Stimulated activated CD4-positive, alpha-beta T cell treated with anti-CD3 and anti-CD28 coated beads, Interleukin-4, amount 100 ng/mL, for 4 hours (primary cell): ENCODE data around the gene SIDT2.

Experiments
- DNase-seq, 2 experiments: peaks; one replicate each; pipeline ENCODE4 v3.0.0-alpha.2; 2020

SIDT2 gene

GRCh38 chr11:117223741-117224689, 45.5 kb downstream of the SIDT2 start:
- no peak for DNase-seq

DNA sequence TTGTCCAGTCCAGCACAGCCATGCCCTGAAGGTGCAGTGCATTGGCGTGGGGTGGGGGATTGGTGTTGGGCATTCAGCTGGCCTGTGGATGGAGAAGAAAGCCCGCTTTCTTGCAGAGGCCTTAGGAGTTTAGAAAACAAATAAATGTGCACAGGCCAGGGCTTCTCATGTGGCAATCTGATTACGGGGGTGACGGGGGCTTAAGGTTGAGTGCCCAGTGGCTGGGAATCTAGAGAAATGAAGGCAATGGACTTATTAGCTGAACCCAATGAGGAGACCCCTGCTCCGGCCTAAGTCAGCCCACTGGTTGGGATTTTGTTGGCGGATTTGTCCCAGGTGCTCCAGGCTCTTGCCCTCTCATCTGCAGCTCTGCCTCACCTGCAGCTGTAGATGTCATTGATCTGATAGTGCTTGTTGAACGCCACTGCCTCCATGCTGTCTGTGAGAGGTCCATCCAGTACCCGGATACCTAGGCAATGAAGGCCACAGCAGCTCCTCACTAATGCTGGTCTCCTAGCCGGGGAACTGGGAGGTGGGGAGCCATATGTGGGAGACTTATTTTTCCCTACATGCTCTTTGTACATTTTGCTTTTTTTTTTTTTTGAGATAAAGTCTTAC, 47.1 kb downstream of the SIDT2 start:
- DNase-seq, result no peak

- peak in 1 of 2 experiments; percentile 29 for DNase-seq
Measured at GRCh38 chr11:117226388-117227385, 48.1 kb downstream of the SIDT2 start.

- no peak for DNase-seq
Measured at GRCh38 chr11:117228091-117228490, 49.5 kb downstream of the SIDT2 start.

DNA sequence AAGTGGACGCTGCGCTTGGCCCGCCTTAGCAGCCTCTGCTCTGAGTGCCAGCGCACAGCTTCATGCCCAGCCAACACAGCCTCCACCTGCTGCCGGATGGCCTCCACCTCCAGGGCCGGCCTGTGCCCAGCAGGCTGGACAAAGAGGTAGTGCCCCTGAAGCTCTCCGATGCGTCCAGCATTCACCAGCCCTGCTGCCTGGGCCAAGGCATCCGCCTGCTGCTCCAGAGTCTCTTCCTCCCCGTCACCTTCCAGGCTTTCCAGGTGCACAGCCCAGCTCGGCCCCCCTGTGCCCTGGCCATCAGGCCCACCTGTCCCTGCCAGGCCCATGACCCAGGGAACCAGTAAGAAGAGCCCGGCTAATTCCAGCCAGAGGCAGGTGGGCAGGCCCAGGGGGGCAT, 50.9 kb downstream of the SIDT2 start:
- no peak for DNase-seq

- no peak for DNase-seq
Measured at GRCh38 chr11:117229931-117230285, 51.4 kb downstream of the SIDT2 start.

DNA sequence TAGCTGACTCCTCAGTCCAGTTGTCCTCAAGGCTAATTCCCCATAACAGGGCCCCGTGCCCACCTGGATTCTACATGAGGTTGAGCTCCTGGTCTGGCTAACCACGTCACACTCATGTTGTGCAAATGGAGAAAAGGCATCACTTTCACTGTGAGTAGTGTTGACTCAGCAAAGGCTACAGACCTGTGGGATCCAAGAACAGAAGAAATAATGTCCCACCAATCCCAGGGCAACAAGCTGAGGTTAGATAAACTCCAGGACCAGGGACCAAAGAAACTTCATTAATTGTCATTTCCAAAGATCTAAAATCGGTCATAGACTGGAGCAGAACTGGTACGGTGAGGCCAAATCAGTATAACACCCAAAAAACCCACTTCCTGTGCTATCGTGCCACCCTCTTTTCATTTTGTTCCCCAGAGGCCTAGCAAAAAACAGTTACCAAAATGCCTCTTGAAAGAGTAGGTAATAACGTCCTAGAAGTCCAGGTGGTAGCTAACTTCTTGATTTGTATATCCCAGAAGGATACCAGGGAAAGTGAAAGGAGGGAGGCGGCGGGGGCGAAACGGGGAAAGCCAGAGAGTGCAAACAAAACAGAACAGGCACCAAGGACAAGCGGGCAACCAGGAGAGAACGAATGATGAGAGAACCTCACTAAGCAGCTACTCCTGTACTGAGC, 51.9 kb downstream of the SIDT2 start:
- DNase-seq, result peak; percentile 25 to 63

DNA sequence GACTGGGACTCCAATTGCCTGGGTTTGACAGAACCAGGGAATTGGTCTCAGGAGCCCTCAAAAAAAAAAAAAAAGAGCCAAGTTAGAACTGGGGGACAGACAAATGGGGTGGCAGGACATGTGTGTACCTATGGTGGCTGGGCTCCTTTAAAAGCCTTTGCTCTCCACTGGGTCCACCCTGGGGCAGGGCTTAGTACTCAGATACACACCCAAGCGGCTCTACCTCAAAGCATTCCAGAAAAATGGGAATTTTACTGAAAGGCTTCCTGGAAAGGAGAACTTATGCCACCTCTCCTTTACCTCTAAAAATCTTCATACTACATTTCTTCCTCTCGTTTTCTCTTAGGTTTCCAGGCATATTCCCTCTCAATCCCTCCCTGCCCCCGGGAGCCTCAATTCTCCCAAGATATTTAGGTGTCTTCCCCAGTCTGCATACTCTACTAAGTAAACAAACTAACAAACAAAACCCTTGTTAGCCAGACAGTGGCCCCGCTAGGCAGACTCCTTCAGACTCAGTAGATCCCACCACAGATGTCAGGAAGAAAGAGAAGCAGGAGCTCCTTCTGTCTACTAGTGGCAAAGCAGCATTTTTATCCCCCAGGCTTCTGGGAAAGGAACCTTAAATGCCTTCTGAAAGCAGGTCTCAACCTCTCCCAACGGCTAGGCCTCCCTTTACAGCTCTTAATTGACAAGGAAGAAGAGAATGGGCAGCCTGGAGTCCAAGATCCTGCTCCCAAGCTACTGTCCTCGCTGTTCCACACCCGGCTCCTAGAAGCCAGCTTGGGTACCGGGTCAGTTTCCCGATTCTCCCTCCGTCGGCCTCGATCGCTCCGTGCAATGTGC, 52.7 kb downstream of the SIDT2 start:
- DNase-seq, result no peak

- DNase-seq, result peak in 1 of 2 experiments; percentile 57
Measured at GRCh38 chr11:117231842-117232091, 53.2 kb downstream of the SIDT2 start, which contains the start of gene PCSK7. TSS of gene PCSK7 (minus strand) at chr11:117232073. CDS start at chr11:117229844, 2,229 bp downstream.

DNA sequence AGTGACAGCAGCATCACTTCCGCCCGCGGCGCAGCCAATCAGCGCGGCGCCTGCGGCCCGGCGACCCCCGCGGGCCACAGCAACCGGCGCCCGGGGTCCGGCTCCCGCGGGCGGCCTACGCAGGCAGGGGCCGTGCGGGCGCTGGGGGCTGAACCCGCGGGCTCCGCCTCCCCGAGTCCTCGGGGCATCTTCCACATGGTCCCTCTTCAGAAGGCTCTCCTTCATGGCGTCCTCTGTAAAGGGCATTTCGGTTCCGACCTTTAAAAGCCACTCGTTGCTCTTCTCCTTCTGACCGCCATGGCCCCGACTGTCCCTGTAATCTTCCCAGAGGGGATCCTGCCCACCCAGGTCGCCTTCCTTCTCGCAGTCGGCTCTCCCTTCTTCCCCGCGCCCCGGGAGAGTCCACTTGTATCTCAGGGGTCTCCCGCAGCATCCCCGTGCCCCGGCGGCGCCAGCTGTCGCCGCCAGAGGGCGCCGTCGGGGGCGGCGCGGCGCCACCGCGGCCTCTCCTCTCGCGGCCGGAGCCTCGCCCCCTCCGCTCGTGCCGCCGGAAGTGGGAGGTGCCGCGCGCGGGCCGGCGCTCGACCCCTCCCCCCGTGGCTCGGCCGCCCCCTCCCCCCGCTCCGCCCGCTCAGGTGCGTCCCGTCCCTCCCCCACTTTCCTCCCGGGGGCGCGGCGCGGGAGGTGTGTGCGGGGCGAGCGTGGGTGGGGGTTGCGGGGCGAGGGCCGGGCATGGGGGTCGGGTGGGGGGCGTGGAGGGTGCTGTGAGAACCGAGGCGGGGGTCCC, 53.7 kb downstream of the SIDT2 start, which contains the start of gene RNF214:
TSS of gene RNF214 (plus strand) at position 580 of the 787 bp plus-strand sequence. CDS start 1,602 bp downstream, outside the sequence.
- peak; percentile 76 to 78 for DNase-seq

DNA sequence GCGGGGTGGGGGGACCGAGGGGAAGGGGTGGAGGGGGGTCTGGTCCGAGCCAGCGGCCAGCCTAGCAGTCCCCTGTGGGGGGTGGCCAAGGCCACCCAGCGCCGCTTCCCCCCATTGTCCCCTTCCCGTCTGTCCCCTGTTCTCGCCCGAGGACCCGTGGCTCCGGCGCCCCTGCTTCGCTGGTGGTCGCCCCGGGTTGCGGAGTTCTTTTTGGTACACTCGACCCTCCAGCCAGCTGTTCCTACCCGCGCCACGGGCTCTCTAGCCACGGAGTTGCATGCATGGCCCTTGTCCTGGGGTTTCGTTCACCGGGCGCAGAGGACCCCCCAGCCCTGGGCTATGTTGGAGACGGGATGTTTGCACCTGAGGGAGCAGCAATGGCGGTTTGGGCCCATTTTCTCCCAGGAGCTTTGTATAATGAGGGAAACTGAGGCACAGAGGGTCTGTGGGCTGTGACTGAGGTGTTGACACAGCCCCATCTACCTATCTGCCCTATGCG, 54.4 kb downstream of the SIDT2 start:
- no peak for DNase-seq

DNA sequence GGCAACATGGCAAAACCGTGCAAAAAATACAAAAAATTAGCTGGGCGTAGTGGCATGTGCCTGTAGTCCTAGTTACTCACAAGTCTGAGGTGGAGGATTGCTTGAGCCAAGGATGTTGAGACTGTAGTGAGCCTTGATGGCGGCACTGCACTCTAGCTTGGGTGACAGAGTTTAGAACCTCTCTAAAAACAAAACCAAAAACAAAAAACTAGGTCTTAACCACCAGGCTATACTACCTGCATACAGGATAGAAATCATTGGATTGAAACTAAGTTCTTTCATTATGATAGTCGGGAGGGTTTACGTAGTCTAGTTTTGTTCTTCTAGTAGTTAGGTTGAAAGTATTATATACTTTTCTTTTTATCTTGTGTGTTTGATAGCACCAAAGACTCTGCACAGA, 59.7 kb downstream of the SIDT2 start:
- DNase-seq, result no peak

GRCh38 chr11:117239295-117239694, 60.8 kb downstream of the SIDT2 start:
- DNase-seq, result no peak
